Measurements from ENCODE around the gene TTC36. TPM values are rescaled to one million over a fixed set of nuclear protein-coding genes. Genes with fewer than 3 reads are reported as not detected.

Gene TTC36
- total and polyA plus RNA-seq, 9 of the 15 experiments (the other 6 are each of a cell fraction or from before 2014, with no cell fraction given), result 0.22 to 0.23 TPM; not detected in 7

DNA sequence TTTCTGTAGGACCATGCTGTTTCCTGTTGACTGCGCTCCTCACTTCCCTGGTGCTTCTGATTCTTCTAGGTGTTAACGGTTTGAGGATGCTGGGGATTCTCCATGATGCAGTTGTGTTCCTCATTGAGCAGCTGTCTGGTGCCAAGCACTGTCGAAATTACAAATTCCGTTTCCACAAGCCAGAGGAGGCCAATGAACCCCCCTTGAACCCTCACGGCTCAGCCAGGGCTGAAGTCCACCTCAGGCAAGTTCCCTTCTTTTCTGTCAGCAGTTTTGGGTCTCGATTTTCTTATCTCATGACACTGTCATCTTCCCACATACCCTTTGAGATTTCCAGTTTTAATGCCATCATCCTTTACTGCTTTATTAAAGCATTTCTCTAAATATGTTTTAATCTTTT is 7.7 kb upstream of the TTC36 start:
- no peak for FAIRE-seq

More for the DNA sequence above, 7.7 kb upstream of the TTC36 start:
- H3K27me3 ChIP-seq (ENCODE audit: control insufficient read depth in 2 of 2, insufficient read depth in 2 of 2, low read length in 2 of 2), result no peaks in the 10 kb centered on the region
- H3K4me1 ChIP-seq (replicated peaks in 1 of 2; ENCODE audit: control insufficient read depth in 2 of 2, insufficient read depth in 2 of 2, low read length in 2 of 2), result no peaks in the 10 kb centered on the region
- no peaks in the 10 kb centered on the region for H3K9me3 ChIP-seq (replicated peaks; ENCODE audit: control insufficient read depth, insufficient read depth, low read depth, low read length)
- 96% methylated on average over 6 of the region's 6 CpGs for WGBS (ENCODE audit: insufficient coverage, low coverage, missing lambda C conversion rate)
- no peaks in the 10 kb centered on the region for H3K9me1 ChIP-seq (ENCODE audit: control insufficient read depth, insufficient read depth, low read length)
- H3K4me3 ChIP-seq, result no peak overlapping the region
- intact Hi-C loops (cut with micrococcal nuclease) (loop anchor here (10.0 kb wide), 1 partner anchor 45 kb away; the partner anchor contains the start of gene IFT46), in situ Hi-C loops (cut with MboI) (no loop called here)
- CTCF ChIA-PET (ENCODE audit: low intra/inter-chr PET ratio), result no interaction called here
- no peak for TF ChIP-seq NFE2 (IDR thresholded peaks at IDR 0.05; ENCODE audit: low read depth)
- no peak for TF ChIP-seq SMARCC2 (IDR thresholded peaks at IDR 0.05; ENCODE audit: low read depth)
- TF ChIP-seq ZNF639 (CRISPR knock-in tag; conservative IDR thresholded peaks at IDR 0.05 in 1 of 2, IDR thresholded peaks at IDR 0.05 in 1 of 2), result no peak
- TF ChIP-seq BHLHE40 (IDR thresholded peaks at IDR 0.05; ENCODE audit: low read length), result no peak
- no peak for TF ChIP-seq OTX1 (CRISPR knock-in tag; IDR thresholded peaks at IDR 0.05)
- no peak for TF ChIP-seq PTRF (tag; IDR thresholded peaks at IDR 0.05)
- ATAC-seq (no peak), DNase-seq (ENCODE audit: extremely low read depth in 1 of 4, low spot score in 3 of 4) (no peak)
- POLR2A ChIA-PET, result no interaction called here
- H3K36me3 ChIP-seq (ENCODE audit: control insufficient read depth, insufficient read depth, low read length), result peaks cover 88% of the 10 kb centered on the region
- no peak overlapping the region for H3K9ac ChIP-seq (ENCODE audit: insufficient read depth in 1 of 2, low read depth in 2 of 2, low read length in 2 of 2)
- H2AFZ ChIP-seq (ENCODE audit: low read depth, low read length), result no peak overlapping the region
- H4K20me1 ChIP-seq (replicated peaks; ENCODE audit: control insufficient read depth, insufficient read depth, low read length), result no peaks in the 10 kb centered on the region; the same call in 1 of the 2 replicates
- no peaks in the 10 kb centered on the region for H3K79me2 ChIP-seq (ENCODE audit: control insufficient read depth, insufficient read depth, low read length)
- no TSS peak for BruUV-seq (replicated peaks)
- no peak overlapping the region for H3K27ac ChIP-seq (ENCODE audit: extremely low read depth, low read depth, low read length)
- H3K4me2 ChIP-seq (ENCODE audit: insufficient read depth, low read length), result no peak overlapping the region
